ENCODE measurements around the gene EFCAB12. TPM values are rescaled to one million over a fixed set of nuclear protein-coding genes. Genes with fewer than 3 reads are reported as not detected.

The EFCAB12 gene
- polyA plus RNA-seq, 2 of the 4 experiments (the other 2 are of a cell fraction): 0.62 to 1.1 TPM

DNA sequence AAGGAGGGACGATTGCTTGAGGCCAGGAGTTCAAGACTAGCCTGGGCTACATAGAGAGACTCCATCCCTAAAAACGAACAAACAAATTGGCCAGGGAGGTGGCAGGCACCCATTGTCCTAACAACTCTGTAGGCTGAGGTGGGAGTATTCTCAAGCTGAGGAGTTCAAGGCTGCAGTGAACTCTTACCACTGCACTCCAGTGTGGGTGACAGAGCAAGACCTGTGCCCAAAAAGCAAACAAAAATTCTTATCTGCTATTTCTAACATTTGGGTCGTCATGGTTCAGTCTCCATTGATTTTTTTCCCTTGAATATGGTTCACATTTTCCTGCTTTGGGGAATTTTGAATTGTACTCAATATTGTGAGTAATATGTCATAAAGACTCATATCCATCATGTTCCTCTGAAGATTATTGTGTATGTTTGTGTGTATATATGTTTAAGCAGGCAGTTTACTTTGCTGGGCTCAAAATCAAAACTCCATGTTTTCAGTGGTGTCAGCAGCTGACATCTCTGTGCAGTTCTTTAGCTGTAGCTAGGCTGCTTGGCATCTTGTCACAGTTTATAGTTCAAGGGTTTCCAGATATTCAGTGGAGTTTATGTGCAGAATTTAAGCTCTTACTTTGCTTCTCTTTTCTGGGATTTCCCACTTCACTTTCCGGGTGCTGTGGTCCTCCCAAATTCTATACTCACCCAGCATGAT, 44.8 kb upstream of the EFCAB12 start:
- DNase-seq (ENCODE audit: low read depth in 1 of 2, low spot score in 1 of 2) (no peak), FAIRE-seq (no peak), ATAC-seq (no peak)
- Histone ChIP-seq H3K9me3 (no peaks in the 10 kb centered on the region), H3K4me3 (no peak overlapping the region), H3K4me1 (no peaks in the 10 kb centered on the region), H3K27ac (no peak overlapping the region), H3K4me2 (no peak overlapping the region)
- WGBS (ENCODE audit: missing lambda C conversion rate): 69% methylated on average over 4 of the region's 4 CpGs
- ChIA-PET CTCF (interaction anchor here (3.6 kb wide), 1 partner anchor 90 kb away, joined by 12 read pairs; no protein-coding TSS in a partner anchor), POLR2A (no interaction called here)
- no peak for TF ChIP-seq HDAC2 (IDR thresholded peaks at IDR 0.05)
- no peak for TF ChIP-seq ZC3H11A (IDR thresholded peaks at IDR 0.05)
- TF ChIP-seq PHF8 (IDR thresholded peaks at IDR 0.05; ENCODE audit: borderline replicate concordance, low read depth): no peak
- TF ChIP-seq, protein P1, sequence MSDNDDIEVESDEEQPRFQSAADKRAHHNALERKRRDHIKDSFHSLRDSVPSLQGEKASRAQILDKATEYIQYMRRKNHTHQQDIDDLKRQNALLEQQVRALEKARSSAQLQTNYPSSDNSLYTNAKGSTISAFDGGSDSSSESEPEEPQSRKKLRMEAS (IDR thresholded peaks at IDR 0.05): no peak
- TF ChIP-seq, protein P2, sequence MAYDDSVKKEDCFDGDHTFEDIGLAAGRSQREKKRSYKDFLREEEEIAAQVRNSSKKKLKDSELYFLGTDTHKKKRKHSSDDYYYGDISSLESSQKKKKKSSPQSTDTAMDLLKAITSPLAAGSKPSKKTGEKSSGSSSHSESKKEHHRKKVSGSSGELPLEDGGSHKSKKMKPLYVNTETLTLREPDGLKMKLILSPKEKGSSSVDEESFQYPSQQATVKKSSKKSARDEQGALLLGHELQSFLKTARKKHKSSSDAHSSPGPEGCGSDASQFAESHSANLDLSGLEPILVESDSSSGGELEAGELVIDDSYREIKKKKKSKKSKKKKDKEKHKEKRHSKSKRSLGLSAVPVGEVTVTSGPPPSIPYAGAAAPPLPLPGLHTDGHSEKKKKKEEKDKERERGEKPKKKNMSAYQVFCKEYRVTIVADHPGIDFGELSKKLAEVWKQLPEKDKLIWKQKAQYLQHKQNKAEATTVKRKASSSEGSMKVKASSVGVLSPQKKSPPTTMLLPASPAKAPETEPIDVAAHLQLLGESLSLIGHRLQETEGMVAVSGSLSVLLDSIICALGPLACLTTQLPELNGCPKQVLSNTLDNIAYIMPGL (CRISPR knock-in tag; IDR thresholded peaks at IDR 0.05; ENCODE audit: borderline replicate concordance): no peak
- TF ChIP-seq KDM1A (IDR thresholded peaks at IDR 0.05; ENCODE audit: low read depth): no peak
- no peak for TF ChIP-seq RFX5 (IDR thresholded peaks at IDR 0.05)
- TF ChIP-seq HOXA7 (CRISPR knock-in tag; IDR thresholded peaks at IDR 0.05): no peak
- TF ChIP-seq SREBF2 (IDR thresholded peaks at IDR 0.05): no peak
- TF ChIP-seq, protein P3, sequence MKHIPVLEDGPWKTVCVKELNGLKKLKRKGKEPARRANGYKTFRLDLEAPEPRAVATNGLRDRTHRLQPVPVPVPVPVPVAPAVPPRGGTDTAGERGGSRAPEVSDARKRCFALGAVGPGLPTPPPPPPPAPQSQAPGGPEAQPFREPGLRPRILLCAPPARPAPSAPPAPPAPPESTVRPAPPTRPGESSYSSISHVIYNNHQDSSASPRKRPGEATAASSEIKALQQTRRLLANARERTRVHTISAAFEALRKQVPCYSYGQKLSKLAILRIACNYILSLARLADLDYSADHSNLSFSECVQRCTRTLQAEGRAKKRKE (CRISPR knock-in tag; IDR thresholded peaks at IDR 0.05; ENCODE audit: low read depth): no peak
- no peak for TF ChIP-seq FOSB (CRISPR knock-in tag; IDR thresholded peaks at IDR 0.05)
- TF ChIP-seq NR3C1 (IDR thresholded peaks at IDR 0.05): no peak
- TF ChIP-seq MAZ (IDR thresholded peaks at IDR 0.05; ENCODE audit: borderline replicate concordance, low read depth, low read length): no peak
- no peak for TF ChIP-seq MAFK (IDR thresholded peaks at IDR 0.05; ENCODE audit: partially characterized antibody)
- TF ChIP-seq ZSCAN20 (CRISPR knock-in tag; IDR thresholded peaks at IDR 0.05): no peak
- TF ChIP-seq POLR2AphosphoS2 (conservative IDR thresholded peaks at IDR 0.05; ENCODE audit: low read length): no peak

DNA sequence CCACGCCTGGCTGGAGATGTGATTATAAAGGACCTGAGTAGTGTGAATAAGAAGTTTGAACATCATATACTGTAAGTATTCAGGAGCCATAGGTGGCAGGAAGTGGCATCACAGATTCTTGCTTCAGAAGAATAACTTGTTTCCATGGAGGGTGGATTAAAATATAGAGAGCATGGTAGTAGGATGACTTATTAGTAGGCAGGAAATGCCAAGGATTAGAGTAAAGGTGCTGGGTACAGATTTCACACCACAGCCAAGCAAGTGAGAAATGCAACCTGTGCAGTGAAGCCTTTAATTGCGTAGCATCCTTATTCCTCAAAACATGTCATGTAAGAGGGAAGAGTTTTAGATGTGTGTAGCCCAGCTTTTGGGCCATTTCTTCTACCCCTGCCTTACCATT, 42.4 kb upstream of the EFCAB12 start:
- 83% methylated on average over 2 of the region's 2 CpGs for WGBS (ENCODE audit: missing lambda C conversion rate)
- H3K4me2 ChIP-seq: no peak overlapping the region
- FAIRE-seq: no peak

DNA sequence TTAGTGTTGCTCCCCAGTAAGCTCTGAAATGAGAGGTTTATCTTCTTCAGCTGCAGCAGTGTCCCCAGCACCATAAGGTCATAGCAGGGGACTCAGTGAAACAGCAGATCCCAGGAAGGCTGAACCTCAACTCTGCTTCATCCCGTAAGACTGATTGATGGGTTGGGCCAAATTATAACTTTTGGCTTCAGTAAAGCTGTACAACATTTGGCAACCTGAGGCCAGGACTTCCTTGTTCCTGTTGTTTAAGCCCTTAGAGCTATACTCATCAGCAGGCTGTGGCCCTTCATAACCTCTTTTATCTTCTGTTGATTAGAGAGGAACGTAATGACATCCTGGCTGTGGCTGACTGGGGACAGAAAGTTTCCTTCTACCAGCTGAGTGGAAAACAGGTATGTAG, 40.6 kb upstream of the EFCAB12 start:
- no peak for DNase-seq (ENCODE audit: low read depth in 1 of 2, low spot score in 1 of 2)
- Histone ChIP-seq H3K27ac (no peak overlapping the region), H3K4me2 (no peak overlapping the region), H3K9me3 (no peaks in the 10 kb centered on the region), H3K4me1 (no peaks in the 10 kb centered on the region), H3K4me3 (no peak overlapping the region)
- ChIA-PET CTCF (interaction anchor here (1.4 to 1.6 kb wide), 2 partner anchors 8 to 85 kb away, joined by 3 to 5 read pairs; no protein-coding TSS in a partner anchor), POLR2A (no interaction called here)
- WGBS (ENCODE audit: missing lambda C conversion rate): 85% methylated on average over 2 of the region's 2 CpGs
- no peak for ATAC-seq
- FAIRE-seq: no peak
- no peak for TF ChIP-seq SREBF2 (IDR thresholded peaks at IDR 0.05)
- no peak for TF ChIP-seq HOXA7 (CRISPR knock-in tag; IDR thresholded peaks at IDR 0.05)
- TF ChIP-seq, protein P4, sequence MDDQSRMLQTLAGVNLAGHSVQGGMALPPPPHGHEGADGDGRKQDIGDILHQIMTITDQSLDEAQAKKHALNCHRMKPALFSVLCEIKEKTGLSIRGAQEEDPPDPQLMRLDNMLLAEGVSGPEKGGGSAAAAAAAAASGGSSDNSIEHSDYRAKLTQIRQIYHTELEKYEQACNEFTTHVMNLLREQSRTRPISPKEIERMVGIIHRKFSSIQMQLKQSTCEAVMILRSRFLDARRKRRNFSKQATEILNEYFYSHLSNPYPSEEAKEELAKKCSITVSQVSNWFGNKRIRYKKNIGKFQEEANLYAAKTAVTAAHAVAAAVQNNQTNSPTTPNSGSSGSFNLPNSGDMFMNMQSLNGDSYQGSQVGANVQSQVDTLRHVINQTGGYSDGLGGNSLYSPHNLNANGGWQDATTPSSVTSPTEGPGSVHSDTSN (IDR thresholded peaks at IDR 0.05): no peak
- TF ChIP-seq, protein P5, sequence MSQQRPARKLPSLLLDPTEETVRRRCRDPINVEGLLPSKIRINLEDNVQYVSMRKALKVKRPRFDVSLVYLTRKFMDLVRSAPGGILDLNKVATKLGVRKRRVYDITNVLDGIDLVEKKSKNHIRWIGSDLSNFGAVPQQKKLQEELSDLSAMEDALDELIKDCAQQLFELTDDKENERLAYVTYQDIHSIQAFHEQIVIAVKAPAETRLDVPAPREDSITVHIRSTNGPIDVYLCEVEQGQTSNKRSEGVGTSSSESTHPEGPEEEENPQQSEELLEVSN (IDR thresholded peaks at IDR 0.05; ENCODE audit: borderline replicate concordance, low read depth): no peak
- TF ChIP-seq NR3C1 (IDR thresholded peaks at IDR 0.05): no peak
- no peak for TF ChIP-seq RARB (CRISPR knock-in tag; IDR thresholded peaks at IDR 0.05)
- TF ChIP-seq, protein P6, sequence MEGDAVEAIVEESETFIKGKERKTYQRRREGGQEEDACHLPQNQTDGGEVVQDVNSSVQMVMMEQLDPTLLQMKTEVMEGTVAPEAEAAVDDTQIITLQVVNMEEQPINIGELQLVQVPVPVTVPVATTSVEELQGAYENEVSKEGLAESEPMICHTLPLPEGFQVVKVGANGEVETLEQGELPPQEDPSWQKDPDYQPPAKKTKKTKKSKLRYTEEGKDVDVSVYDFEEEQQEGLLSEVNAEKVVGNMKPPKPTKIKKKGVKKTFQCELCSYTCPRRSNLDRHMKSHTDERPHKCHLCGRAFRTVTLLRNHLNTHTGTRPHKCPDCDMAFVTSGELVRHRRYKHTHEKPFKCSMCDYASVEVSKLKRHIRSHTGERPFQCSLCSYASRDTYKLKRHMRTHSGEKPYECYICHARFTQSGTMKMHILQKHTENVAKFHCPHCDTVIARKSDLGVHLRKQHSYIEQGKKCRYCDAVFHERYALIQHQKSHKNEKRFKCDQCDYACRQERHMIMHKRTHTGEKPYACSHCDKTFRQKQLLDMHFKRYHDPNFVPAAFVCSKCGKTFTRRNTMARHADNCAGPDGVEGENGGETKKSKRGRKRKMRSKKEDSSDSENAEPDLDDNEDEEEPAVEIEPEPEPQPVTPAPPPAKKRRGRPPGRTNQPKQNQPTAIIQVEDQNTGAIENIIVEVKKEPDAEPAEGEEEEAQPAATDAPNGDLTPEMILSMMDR (IDR thresholded peaks at IDR 0.05): no peak
- no peak for TF ChIP-seq HOXB5 (CRISPR knock-in tag; IDR thresholded peaks at IDR 0.05)
- TF ChIP-seq EHF (CRISPR knock-in tag; IDR thresholded peaks at IDR 0.05): no peak

More for the DNA sequence above, 42.4 kb upstream of the EFCAB12 start:
- Histone ChIP-seq H3K27ac (no peak overlapping the region), H3K4me3 (no peak overlapping the region), H3K9me3 (no peaks in the 10 kb centered on the region), H3K4me1 (no peaks in the 10 kb centered on the region)
- no peak for TF ChIP-seq RCOR1 (IDR thresholded peaks at IDR 0.05; ENCODE audit: low read depth, low read length)
- no peak for TF ChIP-seq GATA3 (IDR thresholded peaks at IDR 0.05; ENCODE audit: borderline replicate concordance)
- no peak for TF ChIP-seq KDM1A (IDR thresholded peaks at IDR 0.05; ENCODE audit: low read depth)
- TF ChIP-seq MYC (IDR thresholded peaks at IDR 0.05; ENCODE audit: borderline replicate concordance, low read length): no peak
- TF ChIP-seq, protein P7, sequence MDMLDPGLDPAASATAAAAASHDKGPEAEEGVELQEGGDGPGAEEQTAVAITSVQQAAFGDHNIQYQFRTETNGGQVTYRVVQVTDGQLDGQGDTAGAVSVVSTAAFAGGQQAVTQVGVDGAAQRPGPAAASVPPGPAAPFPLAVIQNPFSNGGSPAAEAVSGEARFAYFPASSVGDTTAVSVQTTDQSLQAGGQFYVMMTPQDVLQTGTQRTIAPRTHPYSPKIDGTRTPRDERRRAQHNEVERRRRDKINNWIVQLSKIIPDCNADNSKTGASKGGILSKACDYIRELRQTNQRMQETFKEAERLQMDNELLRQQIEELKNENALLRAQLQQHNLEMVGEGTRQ (IDR thresholded peaks at IDR 0.05): no peak
- no peak for TF ChIP-seq ZC3H11A (IDR thresholded peaks at IDR 0.05)
- TF ChIP-seq ZFP36 (IDR thresholded peaks at IDR 0.05; ENCODE audit: borderline replicate concordance, partially characterized antibody): no peak
- no peak for TF ChIP-seq RAD21 (conservative IDR thresholded peaks at IDR 0.05 in 1 of 2, IDR thresholded peaks at IDR 0.05 in 1 of 2)
- TF ChIP-seq ESRRA (IDR thresholded peaks at IDR 0.05; ENCODE audit: borderline replicate concordance, low read length): no peak
- no peak for ATAC-seq
- no peak for DNase-seq (ENCODE audit: low read depth in 1 of 2, low spot score in 1 of 2)
- POLR2A ChIA-PET: no interaction called here
- CTCF ChIA-PET: interaction anchor here (0.5 kb wide), 1 partner anchor 426 kb away, joined by 3 read pairs; no protein-coding TSS in a partner anchor

All from A549 (cell line).